ENCODE measurements around the gene LYPD1. TPM values are rescaled to one million over a fixed set of nuclear protein-coding genes. Genes with fewer than 3 reads are reported as not detected.

The LYPD1 gene
- total RNA-seq, 4 donors from 2014 or later: 0.55 to 7.1 TPM; not detected in 2

- H3K4me1 ChIP-seq: no peaks in the 10 kb centered on the region
- no peak overlapping the region for H3K4me3 ChIP-seq
- H3K27me3 ChIP-seq: no peaks in the 10 kb centered on the region
- H3K36me3 ChIP-seq: no peaks in the 10 kb centered on the region
- H3K9me3 ChIP-seq: no peaks in the 10 kb centered on the region
- no peak for TF ChIP-seq CTCF (IDR thresholded peaks at IDR 0.05)
- no peak for TF ChIP-seq POLR2A (IDR thresholded peaks at IDR 0.05)
- no peak for DNase-seq
- intact Hi-C loops (cut with DNase I; ENCODE audit: low total_unique reads): no loop called here
- no peak overlapping the region for H3K27ac ChIP-seq
These were observed 36.4 kb downstream of the LYPD1 start for GRCh38 chr2:132633635-132634034.

- H3K27me3 ChIP-seq: no peaks in the 10 kb centered on the region
- H3K4me1 ChIP-seq: no peaks in the 10 kb centered on the region
- H3K4me3 ChIP-seq: no peak overlapping the region
- no peak overlapping the region for H3K27ac ChIP-seq
- no peak for TF ChIP-seq POLR2A (IDR thresholded peaks at IDR 0.05)
- no peak for TF ChIP-seq CTCF (IDR thresholded peaks at IDR 0.05)
- intact Hi-C loops (cut with DNase I; ENCODE audit: low total_unique reads): no loop called here
- no peaks in the 10 kb centered on the region for H3K36me3 ChIP-seq
- no peaks in the 10 kb centered on the region for H3K9me3 ChIP-seq
- DNase-seq: no peak
These were observed 37.9 kb downstream of the LYPD1 start for GRCh38 chr2:132632000-132632649.

GRCh38 chr2:132627536-132627935 lies 42.5 kb downstream of the LYPD1 start:
- intact Hi-C loops (cut with DNase I; ENCODE audit: low total_unique reads): no loop called here
- H3K36me3 ChIP-seq: no peaks in the 10 kb centered on the region
- H3K27ac ChIP-seq: no peak overlapping the region
- H3K4me1 ChIP-seq: no peaks in the 10 kb centered on the region
- no peaks in the 10 kb centered on the region for H3K9me3 ChIP-seq
- no peak overlapping the region for H3K4me3 ChIP-seq
- DNase-seq: no peak
- no peak for TF ChIP-seq POLR2A (IDR thresholded peaks at IDR 0.05)
- no peak for TF ChIP-seq CTCF (IDR thresholded peaks at IDR 0.05)
- H3K27me3 ChIP-seq: no peaks in the 10 kb centered on the region

- Histone ChIP-seq H3K4me1 (no peaks in the 10 kb centered on the region), H3K4me3 (no peak overlapping the region), H3K27ac (no peak overlapping the region), H3K27me3 (no peaks in the 10 kb centered on the region), H3K9me3 (no peaks in the 10 kb centered on the region), H3K36me3 (no peaks in the 10 kb centered on the region)
- TF ChIP-seq CTCF (IDR thresholded peaks at IDR 0.05) (no peak), POLR2A (IDR thresholded peaks at IDR 0.05) (no peak)
- intact Hi-C loops (cut with DNase I; ENCODE audit: low total_unique reads): no loop called here
- no peak for DNase-seq
These were observed 46.7 kb downstream of the LYPD1 start for GRCh38 chr2:132623096-132623839.

DNA sequence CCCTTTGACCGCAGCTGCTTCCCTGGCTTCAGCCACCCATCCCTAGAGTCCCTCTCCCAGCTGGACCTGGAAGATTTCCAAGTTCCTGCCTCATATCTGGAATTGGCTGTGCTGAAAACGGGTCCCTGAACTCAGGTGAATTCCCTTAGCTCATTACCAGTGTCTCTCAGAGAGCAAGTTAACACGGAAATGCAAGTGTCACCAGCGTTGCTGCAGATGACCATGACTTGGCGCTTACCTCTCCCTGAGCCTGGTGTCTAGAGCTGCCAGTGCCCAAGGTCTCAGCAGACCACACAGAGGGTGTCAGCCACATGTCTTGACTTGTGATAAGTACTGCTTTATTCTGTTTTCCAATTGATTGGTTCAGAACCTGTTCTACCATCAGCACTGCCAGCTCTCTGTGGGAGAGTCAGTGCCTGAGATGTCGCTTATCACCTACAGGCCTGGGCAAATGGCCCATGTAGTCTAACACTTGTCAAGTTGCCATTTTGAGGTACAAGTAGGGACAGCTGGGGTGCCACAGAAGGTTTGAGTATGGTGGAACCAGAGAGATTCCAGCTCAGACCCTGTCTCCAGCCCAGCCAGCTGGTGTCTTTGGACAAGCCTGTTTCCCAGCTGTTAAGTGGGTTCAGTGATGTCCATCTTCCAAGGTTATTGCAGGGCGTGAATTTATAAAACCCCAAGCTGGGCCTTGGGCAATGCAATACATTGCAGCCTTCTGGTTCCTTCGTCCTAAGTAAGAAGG lies 48.7 kb downstream of the LYPD1 start:
- no peaks in the 10 kb centered on the region for H3K27me3 ChIP-seq
- H3K27ac ChIP-seq: no peak overlapping the region
- H3K4me3 ChIP-seq: no peak overlapping the region
- TF ChIP-seq CTCF (IDR thresholded peaks at IDR 0.05): no peak
- TF ChIP-seq POLR2A (IDR thresholded peaks at IDR 0.05): no peak
- no peaks in the 10 kb centered on the region for H3K4me1 ChIP-seq
- H3K9me3 ChIP-seq: no peaks in the 10 kb centered on the region
- intact Hi-C loops (cut with DNase I; ENCODE audit: low total_unique reads): no loop called here
- no peaks in the 10 kb centered on the region for H3K36me3 ChIP-seq
- DNase-seq: no peak
